K562 (cell line): ENCODE results near the gene SFPQ. TPM values are rescaled to one million over a fixed set of nuclear protein-coding genes. Genes with fewer than 3 reads are reported as not detected.

Source experiments
- BCOR ChIP-seq: fragments of 450-650 bp; IDR thresholded peaks from 2 replicates; pipeline ENCODE4 v1.6.1; 2016
- CEBPB ChIP-seq: fragments of 450-650 bp; IDR thresholded peaks from 2 replicates; pipeline ENCODE4 v1.6.1; 2016; ENCODE audit warnings: missing genetic modification characterization, missing compliant biosample characterization
- FOXA3 ChIP-seq, 2 experiments: fragments of 450-650 bp in 1 of 2; sonication (generic) in 1 of 2; formaldehyde crosslinking; IDR thresholded peaks in 1 of 2; conservative IDR thresholded peaks in 1 of 2; 2 replicates each; pipeline versions ENCODE4 v1.4.0 to v1.8.0; 2020 to 2022; ENCODE audit warnings: mild to moderate bottlenecking in 2 of 2, missing genetic modification reagents in 1 of 2
- KLF13 ChIP-seq: fragments of 450-650 bp; IDR thresholded peaks from 2 replicates; pipeline ENCODE4 v1.6.1; 2016; ENCODE audit warnings: missing genetic modification characterization, low read depth, mild to moderate bottlenecking, missing compliant biosample characterization, moderate library complexity, borderline replicate concordance
- MCM3 ChIP-seq: fragments of 450-650 bp; IDR thresholded peaks from 2 replicates; pipeline ENCODE4 v1.6.1; 2016
- MYC ChIP-seq, 2 experiments: fragments of 250-450 bp in 1 of 2; sonication (Bioruptor Pico) in 1 of 2; IDR thresholded peaks; 2 replicates each; pipeline versions ENCODE4 v1.5.1 to v1.6.1; 2012 to 2021; ENCODE audit warnings: low read depth in 2 of 2, borderline replicate concordance in 1 of 2, improper control_type of control experiment in 1 of 2, low read length in 1 of 2, mild to moderate bottlenecking in 1 of 2, moderate library complexity in 1 of 2
- PPARD ChIP-seq: fragments of 250-450 bp; sonication (Bioruptor Pico); IDR thresholded peaks from 2 replicates; pipeline ENCODE4 v1.8.0; 2022; ENCODE audit warnings: inconsistent platforms, mild to moderate bottlenecking, moderate library complexity
- RBM25 ChIP-seq: fragments of 200-400 bp; formaldehyde crosslinking; IDR thresholded peaks from 2 replicates; pipeline ENCODE4 v1.6.1; 2018; ENCODE audit warnings: low read length, low read depth, moderate library complexity; ENCODE audit not compliant: severe bottlenecking
- RNF2 ChIP-seq: sonication (generic); IDR thresholded peaks from 2 replicates; pipeline ENCODE4 v1.6.1; 2016
- SETDB1 ChIP-seq: IDR thresholded peaks from one replicate; pipeline ENCODE4 v1.6.1; 2012; ENCODE audit warnings: low read length, control low read depth, inconsistent platforms
- SMARCA4 ChIP-seq: fragments of 450-650 bp; IDR thresholded peaks from 2 replicates; pipeline ENCODE4 v1.6.1; 2016
- TAF7 ChIP-seq: fragments of 450-650 bp; IDR thresholded peaks from 2 replicates; pipeline ENCODE4 v1.6.1; 2016; ENCODE audit warnings: missing genetic modification characterization, missing compliant biosample characterization
- ZC3H11A ChIP-seq: IDR thresholded peaks from 2 replicates; pipeline ENCODE4 v1.6.1; 2012; ENCODE audit warnings: low read depth, low read length, improper control_type of control experiment
- ZNF347 ChIP-seq: fragments of 450-650 bp; formaldehyde crosslinking; IDR thresholded peaks from 2 replicates; pipeline ENCODE4 v1.4.0; 2020; ENCODE audit warnings: low read depth, mild to moderate bottlenecking, moderate library complexity
- ZNF766 ChIP-seq: fragments of 200-800 bp; sonication (Bioruptor generic); conservative IDR thresholded peaks from 2 replicates; pipeline ENCODE4 v1.6.1; 2016; ENCODE audit warnings: missing genetic modification characterization, missing compliant biosample characterization
- ZNF830 ChIP-seq: fragments of 250-450 bp; sonication (Bioruptor Pico); IDR thresholded peaks from 2 replicates; pipeline ENCODE4 v1.5.0; 2021; ENCODE audit warnings: mild to moderate bottlenecking
- polyA plus RNA-seq, 8 experiments: library from polyadenylated mRNA; depleted of rRNA in 4 of 8; stranded (reverse) in 5 of 8; unstranded in 3 of 8; fragments of >200 nt; fragmentation: Nextera tagmentation in 2 of 8; fragmentation: Illumina TruSeq in 1 of 8; extraction: Ambion mirVana in 2 of 8; extraction: Trizol in 1 of 8; gene quantifications; 2 replicates each; pipeline versions ENCODE4 v1.2.1 to v1.2.3, GENCODE V29; 2011 to 2014; ENCODE audit warnings: inconsistent platforms in 1 of 8, missing spikeins in 1 of 8
- total RNA-seq, 7 experiments: library from RNA; depleted of rRNA in 6 of 7; stranded (reverse); fragments of >200 nt in 6 of 7; fragmentation: Illumina TruSeq in 2 of 7; extraction: Trizol in 2 of 7; gene quantifications; 2 replicates each; pipeline versions ENCODE4 v1.2.1 to v1.2.3, GENCODE V29; 2011 to 2021; ENCODE audit warnings: low replicate concordance in 1 of 7
- TF ChIP-seq, protein P1 (sequence below): fragments of 250-450 bp; sonication (Bioruptor Pico); IDR thresholded peaks from 2 replicates; pipeline ENCODE4 v1.6.1; 2021; ENCODE audit warnings: mild to moderate bottlenecking
- TF ChIP-seq, protein P2 (sequence below): fragments of 450-650 bp; IDR thresholded peaks from 2 replicates; pipeline ENCODE4 v1.6.1; 2016; ENCODE audit warnings: low read depth
- TF ChIP-seq, protein P3 (sequence below): sonication (generic); formaldehyde crosslinking; IDR thresholded peaks from 2 replicates; pipeline ENCODE4 v1.8.0; 2022; ENCODE audit warnings: mild to moderate bottlenecking, low read depth, missing genetic modification reagents

Gene SFPQ
- total and polyA plus RNA-seq, 9 of the 15 experiments (the other 6 are each of a cell fraction or from before 2014, with no cell fraction given) = 69.7 to 562 (median 399) TPM

DNA sequence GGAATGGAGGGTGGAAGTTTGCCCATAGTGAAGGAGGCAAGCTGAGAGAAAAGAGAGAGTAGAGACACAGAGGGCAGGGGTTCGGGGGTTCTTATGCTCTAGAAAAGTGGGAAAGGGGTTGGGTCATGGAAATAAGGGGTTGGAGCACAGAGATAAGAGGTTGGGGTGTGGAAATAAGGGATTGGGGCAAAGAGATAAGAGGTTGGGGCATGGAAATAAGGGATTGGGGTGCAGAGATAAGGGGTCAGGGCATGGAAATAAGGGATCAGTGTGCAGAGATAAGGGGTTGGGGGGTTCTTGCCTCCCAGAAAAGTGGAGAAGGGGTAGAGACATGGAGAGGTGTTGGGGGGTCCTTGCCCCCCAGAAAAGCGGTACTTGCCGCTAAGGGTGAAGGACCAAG, 56.2 kb downstream of the SFPQ start (continued):
- TF ChIP-seq RBM25 (no peak), ZNF766 (CRISPR knock-in tag) (peak; percentile 76; the same call in 1 of the 2 replicates), ZNF347 (no peak), KLF13 (tag) (no peak), SETDB1 (no peak), FOXA3 (CRISPR knock-in tag; conservative IDR thresholded peaks at IDR 0.05 in 1 of 2, IDR thresholded peaks at IDR 0.05 in 1 of 2) (no peak), SMARCA4 (peak; percentile 97), MYC (IDR thresholded peaks at IDR 0.05; ENCODE audit: low read depth, low read length) (no peak), MYC (CRISPR knock-in tag; IDR thresholded peaks at IDR 0.05; ENCODE audit: borderline replicate concordance, low read depth) (no peak), MCM3 (no peak), BCOR (peak; percentile 84), PPARD (CRISPR knock-in tag) (no peak), CEBPB (peak; percentile 56), ZC3H11A (no peak), ZNF830 (CRISPR knock-in tag) (no peak), TAF7 (tag) (no peak), RNF2 (no peak)
- TF ChIP-seq, protein P1, sequence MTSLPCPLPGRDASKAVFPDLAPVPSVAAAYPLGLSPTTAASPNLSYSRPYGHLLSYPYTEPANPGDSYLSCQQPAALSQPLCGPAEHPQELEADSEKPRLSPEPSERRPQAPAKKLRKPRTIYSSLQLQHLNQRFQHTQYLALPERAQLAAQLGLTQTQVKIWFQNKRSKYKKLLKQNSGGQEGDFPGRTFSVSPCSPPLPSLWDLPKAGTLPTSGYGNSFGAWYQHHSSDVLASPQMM (CRISPR knock-in tag) = no peak
- TF ChIP-seq, protein P2, sequence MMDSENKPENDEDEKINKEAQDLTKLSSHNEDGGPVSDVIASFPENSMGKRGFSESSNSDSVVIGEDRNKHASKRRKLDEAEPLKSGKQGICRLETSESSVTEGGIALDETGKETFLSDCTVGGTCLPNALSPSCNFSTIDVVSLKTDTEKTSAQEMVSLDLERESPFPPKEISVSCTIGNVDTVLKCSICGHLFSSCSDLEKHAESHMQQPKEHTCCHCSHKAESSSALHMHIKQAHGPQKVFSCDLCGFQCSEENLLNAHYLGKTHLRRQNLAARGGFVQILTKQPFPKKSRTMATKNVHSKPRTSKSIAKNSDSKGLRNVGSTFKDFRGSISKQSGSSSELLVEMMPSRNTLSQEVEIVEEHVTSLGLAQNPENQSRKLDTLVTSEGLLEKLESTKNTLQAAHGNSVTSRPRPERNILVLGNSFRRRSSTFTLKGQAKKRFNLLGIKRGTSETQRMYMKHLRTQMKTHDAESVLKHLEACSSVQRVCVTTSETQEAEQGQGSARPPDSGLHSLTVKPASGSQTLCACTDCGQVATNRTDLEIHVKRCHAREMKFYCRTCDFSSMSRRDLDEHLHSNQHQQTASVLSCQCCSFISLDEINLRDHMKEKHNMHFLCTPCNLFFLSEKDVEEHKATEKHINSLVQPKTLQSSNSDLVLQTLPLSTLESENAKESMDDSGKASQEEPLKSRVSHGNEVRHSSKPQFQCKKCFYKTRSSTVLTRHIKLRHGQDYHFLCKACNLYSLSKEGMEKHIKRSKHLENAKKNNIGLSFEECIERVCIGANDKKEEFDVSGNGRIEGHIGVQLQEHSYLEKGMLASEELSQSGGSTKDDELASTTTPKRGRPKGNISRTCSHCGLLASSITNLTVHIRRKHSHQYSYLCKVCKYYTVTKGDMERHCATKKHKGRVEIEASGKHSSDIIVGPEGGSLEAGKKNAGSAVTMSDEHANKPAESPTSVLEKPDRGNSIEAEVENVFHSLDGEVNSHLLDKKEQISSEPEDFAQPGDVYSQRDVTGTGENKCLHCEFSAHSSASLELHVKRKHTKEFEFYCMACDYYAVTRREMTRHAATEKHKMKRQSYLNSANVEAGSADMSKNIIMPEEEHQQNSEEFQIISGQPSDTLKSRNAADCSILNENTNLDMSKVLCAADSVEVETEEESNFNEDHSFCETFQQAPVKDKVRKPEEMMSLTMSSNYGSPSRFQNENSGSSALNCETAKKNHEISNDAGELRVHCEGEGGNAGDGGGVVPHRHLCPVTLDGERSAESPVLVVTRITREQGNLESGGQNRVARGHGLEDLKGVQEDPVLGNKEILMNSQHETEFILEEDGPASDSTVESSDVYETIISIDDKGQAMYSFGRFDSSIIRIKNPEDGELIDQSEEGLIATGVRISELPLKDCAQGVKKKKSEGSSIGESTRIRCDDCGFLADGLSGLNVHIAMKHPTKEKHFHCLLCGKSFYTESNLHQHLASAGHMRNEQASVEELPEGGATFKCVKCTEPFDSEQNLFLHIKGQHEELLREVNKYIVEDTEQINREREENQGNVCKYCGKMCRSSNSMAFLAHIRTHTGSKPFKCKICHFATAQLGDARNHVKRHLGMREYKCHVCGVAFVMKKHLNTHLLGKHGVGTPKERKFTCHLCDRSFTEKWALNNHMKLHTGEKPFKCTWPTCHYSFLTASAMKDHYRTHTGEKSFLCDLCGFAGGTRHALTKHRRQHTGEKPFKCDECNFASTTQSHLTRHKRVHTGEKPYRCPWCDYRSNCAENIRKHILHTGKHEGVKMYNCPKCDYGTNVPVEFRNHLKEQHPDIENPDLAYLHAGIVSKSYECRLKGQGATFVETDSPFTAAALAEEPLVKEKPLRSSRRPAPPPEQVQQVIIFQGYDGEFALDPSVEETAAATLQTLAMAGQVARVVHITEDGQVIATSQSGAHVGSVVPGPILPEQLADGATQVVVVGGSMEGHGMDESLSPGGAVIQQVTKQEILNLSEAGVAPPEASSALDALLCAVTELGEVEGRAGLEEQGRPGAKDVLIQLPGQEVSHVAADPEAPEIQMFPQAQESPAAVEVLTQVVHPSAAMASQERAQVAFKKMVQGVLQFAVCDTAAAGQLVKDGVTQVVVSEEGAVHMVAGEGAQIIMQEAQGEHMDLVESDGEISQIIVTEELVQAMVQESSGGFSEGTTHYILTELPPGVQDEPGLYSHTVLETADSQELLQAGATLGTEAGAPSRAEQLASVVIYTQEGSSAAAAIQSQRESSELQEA = 0 out of 2 replicates have a peak, but pooled peaks have one; percentile 30
- TF ChIP-seq, protein P3, sequence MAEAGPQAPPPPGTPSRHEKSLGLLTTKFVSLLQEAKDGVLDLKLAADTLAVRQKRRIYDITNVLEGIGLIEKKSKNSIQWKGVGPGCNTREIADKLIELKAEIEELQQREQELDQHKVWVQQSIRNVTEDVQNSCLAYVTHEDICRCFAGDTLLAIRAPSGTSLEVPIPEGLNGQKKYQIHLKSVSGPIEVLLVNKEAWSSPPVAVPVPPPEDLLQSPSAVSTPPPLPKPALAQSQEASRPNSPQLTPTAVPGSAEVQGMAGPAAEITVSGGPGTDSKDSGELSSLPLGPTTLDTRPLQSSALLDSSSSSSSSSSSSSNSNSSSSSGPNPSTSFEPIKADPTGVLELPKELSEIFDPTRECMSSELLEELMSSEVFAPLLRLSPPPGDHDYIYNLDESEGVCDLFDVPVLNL (CRISPR knock-in tag) = no peak
